ENCODE data around the gene KLHDC7B.

GRCh38 chr22:50537765-50538164 lies 7.9 kb upstream of the KLHDC7B start:
- TF ChIP-seq CTCF (IDR thresholded peaks at IDR 0.05; ENCODE audit: low read depth, low read length, poor library complexity, severe bottlenecking) (no peak), EZH2phosphoT487 (IDR thresholded peaks at IDR 0.05; ENCODE audit: borderline replicate concordance, low read length) (no peak)

All from DOHH2 (cell line).